Hepatocyte (in vitro differentiated cells): Measurements from ENCODE around the gene TMEM147.

Experiments used
- CTCF ChIP-seq: fragments of 200-600 bp; sonication (generic); IDR thresholded peaks from 2 replicates; pipeline ENCODE4 v1.5.1; 2016; ENCODE audit warnings: antibody characterized with exemption, mild to moderate bottlenecking; ENCODE audit not compliant: poor library complexity
- EZH2 ChIP-seq: fragments of 200-600 bp; sonication (generic); IDR thresholded peaks from 2 replicates; pipeline ENCODE4 v1.6.1; 2016; ENCODE audit warnings: antibody characterized with exemption, mild to moderate bottlenecking, borderline replicate concordance

GRCh38 chr19:35540356-35540927 is 5.0 kb upstream of the TMEM147 start:
- TF ChIP-seq CTCF (no peak), EZH2 (no peak)
